GM19099 (cell line): ENCODE data around the gene KIAA0825.

Experiments used
- POLR2A ChIP-seq: IDR thresholded peaks from 3 replicates; pipeline ENCODE4 v1.6.1; 2011; ENCODE audit warnings: low read depth; ENCODE audit not compliant: insufficient read length; ENCODE audit errors: extremely low read depth

The KIAA0825 gene

DNA sequence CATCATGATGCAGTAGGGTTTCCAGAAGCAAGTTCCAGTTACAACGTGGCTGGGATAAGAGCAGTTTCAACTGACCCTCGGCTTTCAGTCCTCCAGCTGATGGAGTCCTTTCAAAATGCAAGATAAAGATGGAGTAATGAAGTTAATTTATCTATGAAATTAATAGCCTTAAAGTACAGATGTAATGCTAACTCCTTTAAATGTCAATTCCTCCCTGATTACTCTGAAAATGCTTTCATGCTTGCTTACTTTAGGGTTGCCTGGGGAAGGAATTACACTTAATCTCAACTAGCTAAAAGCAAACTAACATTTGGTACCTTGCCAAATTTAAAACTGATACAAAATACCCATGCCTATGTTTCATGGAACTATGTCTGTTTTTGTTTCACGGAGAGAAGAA lies 178.4 kb downstream of the KIAA0825 start:
- TF ChIP-seq POLR2A = no peak

DNA sequence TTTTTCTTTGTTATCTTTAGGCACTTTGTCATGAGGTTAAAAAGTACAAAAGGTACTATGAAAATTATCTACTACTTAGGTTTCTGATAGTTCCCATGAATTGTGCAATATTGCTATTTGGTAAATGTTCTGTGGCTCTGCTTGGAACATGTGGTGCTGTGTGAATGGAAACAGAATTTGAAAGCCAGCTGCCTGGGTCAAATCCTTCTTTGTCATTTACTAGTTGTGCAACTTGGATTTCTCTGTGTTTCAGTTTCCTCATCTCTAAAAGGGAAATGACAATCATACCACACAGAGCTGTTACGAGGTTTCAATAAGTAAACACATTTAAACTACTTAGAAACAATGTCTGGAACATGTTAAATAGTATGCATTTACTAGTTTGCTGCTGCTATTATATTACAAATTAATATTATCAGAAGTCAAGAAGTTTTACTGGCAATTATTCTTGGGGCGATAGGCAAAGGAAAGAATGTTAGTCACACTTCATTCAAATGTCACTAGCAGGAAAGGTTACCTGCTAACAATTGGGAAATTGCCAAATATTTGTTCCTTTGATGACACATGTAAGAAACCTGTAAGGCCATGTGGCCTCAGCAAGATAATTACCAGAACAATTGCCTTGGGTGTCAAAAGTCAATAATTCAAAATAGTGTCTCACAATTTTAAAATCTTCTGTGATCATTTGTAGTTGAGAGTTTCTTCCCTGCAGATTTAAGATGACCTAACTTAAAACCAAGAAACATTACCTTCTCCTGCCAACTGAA lies 184.8 kb downstream of the KIAA0825 start:
- no peak for TF ChIP-seq POLR2A

DNA sequence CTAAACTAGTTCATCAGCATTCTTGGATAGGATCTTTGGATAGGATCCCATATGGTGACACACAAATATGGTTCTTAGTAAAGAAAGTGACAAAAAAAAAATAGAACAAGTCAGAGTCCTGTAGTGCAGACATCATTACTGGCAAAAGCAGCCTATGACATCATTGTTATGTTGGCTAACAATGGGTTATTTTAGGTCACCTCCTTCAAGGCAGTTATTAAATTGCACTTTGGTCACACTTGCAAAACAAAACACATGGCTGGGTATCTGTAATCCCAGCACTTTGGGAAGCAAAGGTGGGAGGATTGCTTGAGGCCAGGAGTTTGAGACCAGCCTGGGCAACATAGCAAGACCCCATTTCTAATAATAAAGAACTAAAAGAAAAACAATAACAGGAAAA lies 185.9 kb downstream of the KIAA0825 start:
- TF ChIP-seq POLR2A = no peak

DNA sequence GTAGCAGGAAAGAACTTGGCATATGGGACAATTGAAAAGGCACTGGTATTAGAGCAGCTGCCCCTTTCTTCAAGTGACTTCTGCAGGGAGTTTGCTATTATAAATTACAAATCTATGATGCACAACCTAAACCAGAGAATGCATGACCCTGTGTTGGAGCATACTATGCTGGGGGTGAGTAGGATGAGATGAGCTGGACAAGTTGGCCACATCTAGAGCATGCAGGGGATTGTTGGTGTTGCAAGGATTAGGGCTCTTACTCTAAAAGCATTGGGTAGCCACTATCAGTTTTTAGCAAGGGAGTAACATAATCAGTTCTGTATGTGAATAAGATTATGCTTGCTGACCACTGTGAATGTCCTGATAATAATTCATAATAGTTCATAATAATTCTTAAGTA lies 186.7 kb downstream of the KIAA0825 start:
- no peak for TF ChIP-seq POLR2A

DNA sequence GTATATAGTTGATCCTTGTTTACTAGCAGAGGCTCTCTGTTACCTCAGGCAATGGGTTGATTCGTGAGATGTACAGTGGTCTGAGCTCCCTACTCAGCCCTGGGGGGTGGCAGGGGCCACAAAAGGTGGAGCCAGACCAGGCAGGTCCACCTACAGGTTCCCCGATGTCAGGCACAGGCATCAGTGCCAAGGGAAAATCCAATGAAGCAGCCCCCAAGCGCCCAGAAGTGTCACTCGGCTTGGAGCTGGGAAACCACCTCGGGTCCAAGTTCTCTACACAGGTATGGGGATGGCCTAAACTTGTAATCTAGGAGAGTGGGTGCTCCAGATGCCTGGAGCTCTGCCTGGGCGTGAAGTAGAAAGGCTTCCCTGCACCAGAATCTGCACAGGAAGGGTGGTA lies 188.8 kb downstream of the KIAA0825 start:
- no peak for TF ChIP-seq POLR2A

DNA sequence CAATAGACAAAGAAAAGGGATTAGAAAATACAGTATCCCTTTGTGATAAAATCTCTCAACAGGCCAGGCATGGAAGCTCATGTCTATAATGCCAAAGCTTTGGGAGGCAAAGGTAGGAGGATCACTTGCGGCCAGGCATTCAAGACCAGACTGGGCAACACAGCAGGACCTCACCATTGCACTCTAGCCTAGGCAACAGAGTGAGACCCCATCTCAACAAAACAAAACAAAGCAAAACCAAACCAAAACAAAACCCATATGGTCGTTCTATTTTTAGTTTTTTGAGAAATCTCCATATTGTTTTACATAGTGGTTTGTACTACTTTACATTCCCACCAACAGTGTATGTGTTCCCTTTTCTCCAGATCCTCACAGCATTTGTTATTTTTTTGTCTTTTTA lies 193.0 kb downstream of the KIAA0825 start:
- no peak for TF ChIP-seq POLR2A

DNA sequence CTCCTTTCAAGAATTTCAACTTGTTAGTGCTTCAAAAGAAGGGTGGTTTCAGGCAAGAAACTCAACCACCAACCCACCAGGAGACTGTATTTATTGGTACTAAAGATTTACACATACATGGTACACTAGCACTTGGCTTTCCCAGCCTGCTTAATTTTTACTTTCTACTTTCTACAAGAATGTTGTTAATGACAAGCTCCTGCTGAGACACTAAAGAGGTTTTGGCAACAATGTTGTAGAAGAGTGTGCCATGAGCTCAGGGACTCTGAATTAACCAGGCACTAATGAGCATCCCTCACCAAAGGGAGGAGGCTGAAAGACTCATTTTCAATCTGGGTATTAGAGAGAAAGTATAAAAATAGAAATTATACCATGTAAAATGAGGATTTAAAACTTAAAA lies 195.0 kb downstream of the KIAA0825 start:
- no peak for TF ChIP-seq POLR2A

DNA sequence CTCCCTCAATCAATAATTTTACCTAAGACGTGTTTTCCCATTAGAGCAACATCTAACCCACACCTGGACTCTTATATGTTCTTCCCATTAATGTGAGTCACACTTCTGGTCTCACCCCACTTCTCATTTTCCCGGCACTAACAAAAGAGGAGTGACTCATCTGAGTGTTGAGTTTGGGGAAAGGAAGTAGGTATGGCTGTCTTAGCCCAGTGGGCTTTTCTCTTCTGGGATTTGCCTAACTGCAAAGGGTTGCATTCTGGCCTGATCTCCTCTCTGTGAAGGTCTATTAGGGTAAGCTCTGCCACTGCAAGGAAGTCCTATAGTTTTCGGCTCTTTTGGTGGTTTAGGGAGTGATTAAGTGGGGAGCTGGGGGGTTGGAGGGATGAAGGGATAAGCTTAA lies 195.6 kb downstream of the KIAA0825 start:
- no peak for TF ChIP-seq POLR2A

DNA sequence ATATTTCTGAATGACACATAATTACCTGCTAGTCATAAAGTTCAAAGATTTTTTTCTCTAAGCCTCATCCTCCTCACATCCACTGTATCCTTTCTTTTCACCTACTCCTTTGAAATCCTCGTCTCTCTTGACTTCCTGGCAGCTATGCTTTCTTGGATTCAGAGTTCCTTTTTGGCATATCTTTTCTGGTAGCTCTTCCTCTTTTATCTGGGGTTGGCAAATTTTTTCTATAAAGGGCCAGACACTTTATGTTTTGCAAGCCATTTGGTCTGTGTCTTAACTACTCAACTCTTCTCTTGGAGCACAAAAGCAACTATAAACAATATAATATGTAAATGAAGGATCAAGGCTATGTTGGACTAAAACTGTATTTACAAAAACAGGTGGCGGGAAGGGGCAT lies 197.5 kb downstream of the KIAA0825 start:
- no peak for TF ChIP-seq POLR2A

DNA sequence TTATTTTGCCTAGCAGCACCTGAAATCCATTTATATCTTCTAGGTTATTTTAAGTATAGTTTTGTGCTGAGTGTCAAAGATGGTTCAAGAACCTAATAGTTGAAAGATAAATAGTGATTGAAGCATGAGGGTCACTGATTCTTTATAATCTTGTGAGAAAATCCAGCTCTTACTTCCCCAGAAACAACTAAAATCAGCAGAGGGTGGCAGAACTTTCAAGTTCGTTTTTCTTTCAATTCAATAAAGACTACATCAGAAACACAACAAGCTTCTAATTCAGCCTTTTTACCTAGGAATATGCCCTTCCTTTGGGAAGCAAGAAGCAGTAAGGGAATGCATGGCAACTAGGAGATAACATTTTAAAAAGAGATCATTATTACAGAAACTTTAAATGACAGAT lies 202.6 kb downstream of the KIAA0825 start:
- TF ChIP-seq POLR2A = no peak

DNA sequence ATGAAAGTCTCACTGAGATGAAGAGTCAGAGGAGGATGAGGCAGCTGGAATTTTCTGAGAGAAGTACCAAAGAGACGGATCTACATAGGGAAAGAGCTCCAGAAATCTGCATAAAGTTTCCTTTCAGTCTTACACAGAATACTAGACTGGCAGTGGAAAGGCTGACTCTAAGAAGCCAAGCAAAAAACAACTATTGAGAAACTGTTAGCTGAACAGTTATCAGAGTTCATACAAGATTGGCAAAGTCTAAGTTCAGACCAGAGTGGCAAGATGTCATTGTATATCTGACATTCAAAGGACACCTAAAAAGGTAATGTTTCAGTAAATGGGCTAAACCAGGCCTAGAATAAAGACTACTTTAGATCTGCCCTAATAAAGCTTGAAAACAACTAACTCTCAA lies 209.0 kb downstream of the KIAA0825 start:
- TF ChIP-seq POLR2A = no peak

DNA sequence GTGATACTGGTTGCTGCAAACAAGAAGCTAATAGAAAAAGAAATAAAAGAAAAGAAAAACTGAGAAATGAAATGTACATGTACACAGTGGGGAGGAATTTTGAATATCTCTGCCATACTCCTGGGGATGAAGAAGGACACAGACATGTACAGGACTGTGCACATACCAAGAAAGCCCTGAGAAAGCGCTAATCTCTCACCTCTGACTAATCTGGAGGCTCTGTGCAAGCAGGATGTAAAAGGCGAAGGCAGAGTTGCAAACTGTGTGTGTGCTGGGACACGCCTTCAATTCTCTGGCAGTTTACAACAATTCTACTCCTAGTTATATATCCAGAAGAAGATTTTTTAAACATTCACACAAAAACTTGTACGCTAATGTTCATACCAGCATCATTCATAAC lies 211.4 kb downstream of the KIAA0825 start:
- no peak for TF ChIP-seq POLR2A

DNA sequence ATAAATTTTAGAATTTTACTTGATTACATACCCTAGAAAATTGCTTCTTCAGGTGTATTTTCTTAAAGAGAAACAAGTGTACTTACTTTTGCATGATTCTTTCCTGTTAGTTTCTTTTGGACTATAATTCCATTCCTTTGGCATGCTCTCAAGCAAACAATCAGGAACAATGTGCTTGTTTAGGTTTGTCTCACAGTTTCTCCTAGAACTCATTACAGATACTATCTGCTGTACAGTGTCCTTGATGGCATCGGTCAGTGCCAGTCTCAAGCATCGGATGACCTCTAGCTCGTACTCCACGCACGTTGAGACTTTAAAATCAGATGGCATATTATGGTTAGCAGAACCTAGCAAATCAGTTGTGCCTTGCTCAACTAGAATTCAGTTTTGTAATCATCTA lies 214.9 kb downstream of the KIAA0825 start:
- TF ChIP-seq POLR2A = no peak

DNA sequence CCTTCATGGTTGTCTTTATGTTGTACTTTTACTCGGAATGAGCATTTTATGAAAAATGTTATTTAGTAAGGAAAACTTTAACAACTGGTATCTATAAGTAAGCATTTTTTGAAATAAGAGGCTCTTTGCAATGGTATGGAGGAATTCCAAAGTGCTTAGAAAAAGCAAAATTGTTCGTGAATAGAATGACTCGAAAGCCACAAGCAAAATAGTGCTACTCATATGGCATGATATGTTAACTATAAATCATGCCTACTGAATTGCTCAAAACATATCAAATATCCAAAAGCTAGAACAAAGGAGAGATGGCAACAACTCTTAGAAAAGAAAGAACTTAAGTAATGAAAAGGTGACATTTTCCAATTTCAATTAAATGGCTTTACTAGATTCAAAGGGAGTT lies 216.3 kb downstream of the KIAA0825 start:
- TF ChIP-seq POLR2A = no peak

DNA sequence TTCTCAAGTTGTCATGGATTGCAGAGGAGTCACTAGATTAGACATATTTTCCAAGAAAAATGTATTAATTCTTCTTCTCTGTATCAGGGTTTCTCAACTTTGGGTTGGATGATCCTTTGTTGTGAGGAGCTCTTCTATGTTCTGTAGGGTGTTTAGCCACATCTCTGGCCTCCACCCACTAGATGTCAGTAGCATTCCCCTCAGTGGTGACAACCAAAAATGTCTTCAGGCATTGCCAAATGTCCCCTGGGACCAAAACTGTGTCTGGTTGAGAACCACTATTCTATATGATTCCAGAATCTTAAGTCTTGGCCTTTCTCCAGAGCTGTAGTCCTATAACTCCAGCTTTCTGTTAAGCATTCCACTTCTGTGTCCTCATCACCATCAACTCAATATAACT lies 220.9 kb downstream of the KIAA0825 start:
- no peak for TF ChIP-seq POLR2A

DNA sequence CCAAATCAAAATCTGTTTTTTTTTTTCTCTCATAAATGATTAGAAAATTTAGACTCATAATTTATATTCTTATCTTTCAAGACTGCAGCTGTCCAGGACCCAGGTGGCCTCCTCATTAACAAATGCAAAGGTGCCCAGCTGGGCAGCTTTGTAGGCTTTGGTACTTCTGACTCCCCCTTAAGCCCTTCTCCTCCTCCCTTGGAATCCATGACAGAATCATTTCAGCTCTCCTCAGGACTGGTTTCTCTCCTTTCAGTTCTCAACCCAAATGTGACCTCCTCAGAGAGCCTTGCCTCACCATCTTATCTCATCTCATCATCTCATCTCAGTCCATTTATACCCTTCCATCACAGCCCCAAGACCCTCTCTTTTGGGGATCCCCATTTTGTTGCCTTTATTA lies 221.7 kb downstream of the KIAA0825 start:
- TF ChIP-seq POLR2A = no peak

DNA sequence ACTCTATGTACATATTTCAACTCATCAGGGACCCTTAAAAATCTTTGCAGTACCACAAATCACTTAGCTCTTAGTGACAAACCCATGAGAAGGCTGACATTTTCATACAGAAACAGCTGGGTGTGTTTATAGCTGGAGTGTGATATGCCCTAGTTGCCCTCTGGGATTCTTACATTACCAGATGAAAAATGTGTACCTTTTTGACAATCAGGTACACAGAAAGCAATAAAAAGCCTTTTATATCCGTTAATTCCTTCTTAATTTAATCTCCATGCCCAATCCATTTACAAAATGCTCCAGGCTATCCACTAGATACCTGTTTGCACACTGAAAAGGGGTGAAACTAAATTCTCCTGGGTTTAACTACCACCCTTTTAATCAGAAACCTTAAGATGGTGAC lies 222.9 kb downstream of the KIAA0825 start:
- no peak for TF ChIP-seq POLR2A
